Ishikawa (cell line): ENCODE results near the gene USB1.

Experiments
- CEBPB ChIP-seq: IDR thresholded peaks from 2 replicates; pipeline ENCODE4 v1.6.1; 2012
- CREB1 ChIP-seq: IDR thresholded peaks from 2 replicates; pipeline ENCODE4 v1.6.1; 2012; ENCODE audit warnings: low read depth
- EGR1 ChIP-seq: IDR thresholded peaks from 2 replicates; pipeline ENCODE4 v1.6.1; 2012
- EP300 ChIP-seq: IDR thresholded peaks from 2 replicates; pipeline ENCODE4 v1.6.1; 2012; ENCODE audit warnings: borderline replicate concordance
- FOXM1 ChIP-seq: IDR thresholded peaks from 2 replicates; pipeline ENCODE4 v1.6.1; 2012; ENCODE audit warnings: low read depth, borderline replicate concordance
- RAD21 ChIP-seq: IDR thresholded peaks from 2 replicates; pipeline ENCODE4 v1.6.1; 2012; ENCODE audit warnings: low read depth
- REST ChIP-seq: IDR thresholded peaks from 2 replicates; pipeline ENCODE4 v1.6.1; 2012; ENCODE audit warnings: low read depth, mild to moderate bottlenecking
- TAF1 ChIP-seq: IDR thresholded peaks from 2 replicates; pipeline ENCODE4 v1.6.1; 2012; ENCODE audit warnings: low read depth, mild to moderate bottlenecking
- TCF12 ChIP-seq: IDR thresholded peaks from 2 replicates; pipeline ENCODE4 v1.6.1; 2012; ENCODE audit warnings: low read depth
- TEAD4 ChIP-seq: IDR thresholded peaks from 2 replicates; pipeline ENCODE4 v1.6.1; 2012
- USF1 ChIP-seq: IDR thresholded peaks from 2 replicates; pipeline ENCODE4 v1.6.1; 2012
- YY1 ChIP-seq: IDR thresholded peaks from 2 replicates; pipeline ENCODE4 v1.6.1; 2012; ENCODE audit warnings: low read depth
- ZBTB7A ChIP-seq: IDR thresholded peaks from 2 replicates; pipeline ENCODE4 v1.6.1; 2012; ENCODE audit warnings: low read depth
- TF ChIP-seq, protein P1 (sequence below): IDR thresholded peaks from 2 replicates; pipeline ENCODE4 v1.6.1; 2012

DNA sequence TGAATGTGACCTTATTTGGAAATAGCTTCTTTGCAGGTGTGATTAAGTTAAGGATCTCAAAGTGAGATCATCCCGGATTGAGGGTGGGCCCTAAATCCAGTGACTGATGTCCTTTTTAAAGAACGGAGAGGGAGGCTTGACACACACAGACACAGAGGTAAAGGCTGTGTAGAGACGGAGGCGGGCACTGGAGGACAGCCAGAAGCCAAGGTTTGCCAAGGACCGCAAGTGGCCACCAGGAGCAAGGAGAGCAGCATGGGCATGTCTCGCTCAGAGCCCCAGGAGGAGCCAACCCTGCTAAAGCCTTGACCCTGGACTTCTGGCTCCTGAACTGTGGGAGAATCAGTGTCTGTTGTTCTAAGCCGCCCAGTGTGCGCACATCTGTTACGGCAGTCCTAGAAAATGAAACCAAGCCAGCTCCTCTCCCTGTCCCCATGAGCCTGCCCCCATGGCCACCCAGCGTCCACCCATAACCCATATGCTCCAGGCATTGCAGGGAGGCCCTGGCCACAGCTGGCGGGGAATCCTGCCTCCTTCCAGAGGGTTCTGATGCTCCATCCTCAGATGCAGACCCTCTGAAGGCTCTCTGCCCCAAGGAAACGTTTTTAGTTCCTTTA is 45.5 kb upstream of the USB1 start:
- TF ChIP-seq EP300 (no peak), ZBTB7A (no peak), YY1 (no peak), FOXM1 (no peak), TEAD4 (no peak), TAF1 (no peak), RAD21 (no peak), REST (no peak), CEBPB (no peak), USF1 (no peak), TCF12 (no peak), CREB1 (no peak), EGR1 (no peak)
- TF ChIP-seq, protein P1, sequence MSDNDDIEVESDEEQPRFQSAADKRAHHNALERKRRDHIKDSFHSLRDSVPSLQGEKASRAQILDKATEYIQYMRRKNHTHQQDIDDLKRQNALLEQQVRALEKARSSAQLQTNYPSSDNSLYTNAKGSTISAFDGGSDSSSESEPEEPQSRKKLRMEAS = no peak
